ENCODE results near the gene ATRIP.

- no peak for TF ChIP-seq GATA3 (IDR thresholded peaks at IDR 0.05; ENCODE audit: low read depth, low read length)
- TF ChIP-seq GATA2 (IDR thresholded peaks at IDR 0.05; ENCODE audit: low read depth, low read length) = no peak
Measured at GRCh38 chr3:48501196-48501595, 54.7 kb downstream of the ATRIP start.
